Upper lobe of right lung (tissue), 1 donor: ENCODE measurements around the gene TENT4A. TPM values are rescaled to one million over a fixed set of nuclear protein-coding genes. Genes with fewer than 3 reads are reported as not detected.

Experiments used
- ATAC-seq: fragments of 200-7000 bp; cut with Tn5 transposase; one replicate; pipeline ENCODE4 v1.9.1; 2020; ENCODE audit warnings: mild to moderate bottlenecking, moderate library complexity
- DNase-seq: peaks from one replicate; pipeline ENCODE4 v3.0.0-alpha.2; 2020
- H3K27ac ChIP-seq: fragments of 200-600 bp; one replicate; pipeline ENCODE4 v1.8.0; 2022
- H3K27me3 ChIP-seq: fragments of 200-600 bp; one replicate; pipeline ENCODE4 v1.8.0; 2022; ENCODE audit warnings: mild to moderate bottlenecking
- H3K36me3 ChIP-seq: fragments of 200-600 bp; one replicate; pipeline ENCODE4 v1.8.0; 2022
- H3K4me1 ChIP-seq: fragments of 200-600 bp; one replicate; pipeline ENCODE4 v1.8.0; 2022
- H3K4me3 ChIP-seq: fragments of 200-600 bp; one replicate; pipeline ENCODE4 v1.8.0; 2022; ENCODE audit warnings: mild to moderate bottlenecking
- H3K9me3 ChIP-seq: fragments of 200-600 bp; one replicate; pipeline ENCODE4 v1.8.0; 2022
- intact Hi-C: fragments of 100-400 bp; cut with DNase I; formaldehyde crosslinking; loops from one replicate; pipeline ENCODE4 v1.11.0; 2022
- total RNA-seq: library from RNA; stranded (reverse); fragmentation: NEBNext Ultra II Directional; extraction: Animal tissue kit (Norgen Biotek cat#: 25700); gene quantifications from one replicate; pipeline ENCODE4 v1.2.1, GENCODE V29; 2021
- TF ChIP-seq, protein P1 (sequence below): fragments of 200-600 bp; IDR thresholded peaks from one replicate; pipeline ENCODE4 v1.8.0; 2022; ENCODE audit warnings: antibody characterized with exemption
- donor health status: DM: no; HTN: yes; CAD: no; lungs with severe emphysema.

TENT4A gene
- total RNA-seq, 1 donor from 2014 or later: 19.9 TPM

- H3K27me3 ChIP-seq: no peaks in the 10 kb centered on the region
- no peaks in the 10 kb centered on the region for H3K36me3 ChIP-seq
- DNase-seq (no peak), ATAC-seq (no peak)
- no peak overlapping the region for H3K27ac ChIP-seq
- H3K4me3 ChIP-seq: no peak overlapping the region
- peaks cover 54% of the 10 kb centered on the region for H3K4me1 ChIP-seq
- TF ChIP-seq, protein P1, sequence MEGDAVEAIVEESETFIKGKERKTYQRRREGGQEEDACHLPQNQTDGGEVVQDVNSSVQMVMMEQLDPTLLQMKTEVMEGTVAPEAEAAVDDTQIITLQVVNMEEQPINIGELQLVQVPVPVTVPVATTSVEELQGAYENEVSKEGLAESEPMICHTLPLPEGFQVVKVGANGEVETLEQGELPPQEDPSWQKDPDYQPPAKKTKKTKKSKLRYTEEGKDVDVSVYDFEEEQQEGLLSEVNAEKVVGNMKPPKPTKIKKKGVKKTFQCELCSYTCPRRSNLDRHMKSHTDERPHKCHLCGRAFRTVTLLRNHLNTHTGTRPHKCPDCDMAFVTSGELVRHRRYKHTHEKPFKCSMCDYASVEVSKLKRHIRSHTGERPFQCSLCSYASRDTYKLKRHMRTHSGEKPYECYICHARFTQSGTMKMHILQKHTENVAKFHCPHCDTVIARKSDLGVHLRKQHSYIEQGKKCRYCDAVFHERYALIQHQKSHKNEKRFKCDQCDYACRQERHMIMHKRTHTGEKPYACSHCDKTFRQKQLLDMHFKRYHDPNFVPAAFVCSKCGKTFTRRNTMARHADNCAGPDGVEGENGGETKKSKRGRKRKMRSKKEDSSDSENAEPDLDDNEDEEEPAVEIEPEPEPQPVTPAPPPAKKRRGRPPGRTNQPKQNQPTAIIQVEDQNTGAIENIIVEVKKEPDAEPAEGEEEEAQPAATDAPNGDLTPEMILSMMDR: no peak
- H3K9me3 ChIP-seq: no peaks in the 10 kb centered on the region
- intact Hi-C loops: no loop called here
Observed at GRCh38 chr5:6727231-6727630, 14.0 kb downstream of the TENT4A start.

DNA sequence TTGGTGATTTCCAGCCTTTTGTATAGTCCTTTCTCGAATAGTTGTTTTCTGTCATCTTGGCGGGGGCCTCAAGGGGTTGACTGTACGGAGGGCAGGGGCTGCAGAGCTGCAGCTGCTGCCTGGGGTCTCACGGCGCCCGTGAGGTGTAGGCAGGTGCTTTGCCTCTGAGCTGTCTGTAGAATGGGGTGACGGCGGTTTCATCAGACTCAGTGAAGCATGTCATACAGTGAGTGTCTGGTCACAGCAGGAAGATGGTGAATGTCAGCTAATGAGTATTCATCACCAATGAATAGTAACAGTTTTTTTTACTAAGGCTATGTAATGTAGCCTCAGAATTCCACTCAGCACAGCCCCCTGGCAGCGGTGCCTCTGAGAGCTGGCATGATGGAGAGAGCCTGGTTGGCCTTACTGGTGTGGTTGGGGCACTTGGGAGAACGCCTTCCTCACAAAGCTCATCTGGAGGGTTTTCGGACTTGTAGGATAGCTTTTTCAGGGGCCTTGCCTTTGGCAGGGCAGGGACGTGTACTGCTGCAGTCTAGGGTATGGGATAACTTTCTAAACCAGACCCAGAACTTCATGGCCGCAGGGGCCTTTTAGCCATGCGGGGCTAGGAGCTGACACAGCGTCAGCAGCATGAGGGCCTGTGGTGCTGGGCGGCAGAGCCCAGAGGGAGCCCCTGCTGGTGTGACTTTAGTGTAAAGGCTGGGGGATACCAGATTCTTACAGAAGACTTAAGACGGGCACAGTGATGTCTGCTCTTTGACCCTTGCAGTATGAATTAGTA lies 15.0 kb downstream of the TENT4A start:
- H3K27me3 ChIP-seq: no peaks in the 10 kb centered on the region
- H3K27ac ChIP-seq: no peak overlapping the region
- H3K9me3 ChIP-seq: no peaks in the 10 kb centered on the region
- TF ChIP-seq, protein P1: no peak
- H3K36me3 ChIP-seq: no peaks in the 10 kb centered on the region
- DNase-seq (no peak), ATAC-seq (no peak)
- H3K4me1 ChIP-seq: peaks cover 54% of the 10 kb centered on the region
- H3K4me3 ChIP-seq: no peak overlapping the region
- intact Hi-C loops: no loop called here

- H3K4me3 ChIP-seq: no peak overlapping the region
- no peak overlapping the region for H3K27ac ChIP-seq
- intact Hi-C loops: no loop called here
- no peaks in the 10 kb centered on the region for H3K9me3 ChIP-seq
- no peaks in the 10 kb centered on the region for H3K27me3 ChIP-seq
- no peaks in the 10 kb centered on the region for H3K36me3 ChIP-seq
- peaks cover 54% of the 10 kb centered on the region for H3K4me1 ChIP-seq
- no peak for ATAC-seq
- no peak for DNase-seq
- TF ChIP-seq, protein P1: no peak
Observed at GRCh38 chr5:6728795-6729183, 15.6 kb downstream of the TENT4A start.

- no peak overlapping the region for H3K4me3 ChIP-seq
- no peaks in the 10 kb centered on the region for H3K36me3 ChIP-seq
- DNase-seq (peak; percentile 63), ATAC-seq (no peak)
- no peak overlapping the region for H3K27ac ChIP-seq
- TF ChIP-seq, protein P1: no peak
- no peaks in the 10 kb centered on the region for H3K9me3 ChIP-seq
- intact Hi-C loops: no loop called here
- no peaks in the 10 kb centered on the region for H3K27me3 ChIP-seq
- peaks cover 54% of the 10 kb centered on the region for H3K4me1 ChIP-seq
Observed at GRCh38 chr5:6729386-6730310, 16.4 kb downstream of the TENT4A start.

DNA sequence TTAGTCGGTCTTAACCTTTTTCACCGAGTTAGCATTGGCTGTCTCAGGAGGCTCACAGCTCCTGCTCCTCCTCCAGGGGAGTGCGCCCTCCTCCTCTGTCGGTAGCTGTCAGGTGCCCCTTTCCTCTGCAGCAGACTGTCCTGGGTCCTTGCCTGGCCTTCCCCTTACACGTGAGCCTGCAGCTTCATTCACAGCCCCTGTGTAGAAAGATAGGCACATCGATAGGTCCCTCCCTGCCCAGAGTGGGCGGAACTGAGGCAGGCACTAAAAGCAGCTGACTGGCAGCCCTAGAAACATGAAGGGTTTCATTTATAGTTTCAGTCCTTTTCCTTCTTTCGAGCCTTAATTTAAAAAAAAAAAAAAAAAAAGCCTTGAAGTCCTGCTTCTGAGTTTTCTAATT lies 17.2 kb downstream of the TENT4A start:
- no peaks in the 10 kb centered on the region for H3K27me3 ChIP-seq
- peak; percentile 46 for ATAC-seq

More for the DNA sequence above, 17.2 kb downstream of the TENT4A start:
- H3K4me3 ChIP-seq: no peak overlapping the region
- H3K27ac ChIP-seq: no peak overlapping the region
- TF ChIP-seq, protein P1: no peak
- no peaks in the 10 kb centered on the region for H3K36me3 ChIP-seq
- H3K9me3 ChIP-seq: no peaks in the 10 kb centered on the region
- intact Hi-C loops: no loop called here
- peak; percentile 56 for DNase-seq
- peaks cover 59% of the 10 kb centered on the region for H3K4me1 ChIP-seq
